Measurements from ENCODE around the gene MDM2.
"Not testable (repeated sequence)": the region's sequence is repeated elsewhere in the genome, so short reads cannot be mapped to it uniquely, and the experiment has no call there.

MDM2 gene

GRCh38 chr12:68831751-68832503 is 23.9 kb downstream of the MDM2 start:
- DNase-seq, result no peak

- no peak for DNase-seq
Observed at GRCh38 chr12:68832504-68832867, 24.5 kb downstream of the MDM2 start.

DNA sequence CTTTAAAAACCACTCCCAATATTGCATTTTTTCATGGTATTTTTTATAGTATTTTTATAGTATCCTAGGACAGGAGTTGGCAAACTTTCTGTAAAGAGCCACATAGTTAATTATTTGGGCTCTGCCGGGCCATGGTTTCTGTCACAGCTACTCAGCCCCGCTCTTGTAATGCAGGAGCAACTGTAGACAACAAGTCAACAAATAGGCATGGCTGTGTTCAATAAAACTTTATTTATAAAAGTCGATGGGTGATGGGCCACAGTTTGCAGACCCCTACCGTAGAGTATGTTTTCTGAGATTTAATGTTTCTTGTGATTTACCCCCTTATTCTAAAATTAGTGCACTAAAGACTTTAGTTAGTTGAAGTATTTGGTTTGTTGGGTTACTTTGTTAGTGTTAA is 25.5 kb downstream of the MDM2 start:
- no peak for DNase-seq

DNA sequence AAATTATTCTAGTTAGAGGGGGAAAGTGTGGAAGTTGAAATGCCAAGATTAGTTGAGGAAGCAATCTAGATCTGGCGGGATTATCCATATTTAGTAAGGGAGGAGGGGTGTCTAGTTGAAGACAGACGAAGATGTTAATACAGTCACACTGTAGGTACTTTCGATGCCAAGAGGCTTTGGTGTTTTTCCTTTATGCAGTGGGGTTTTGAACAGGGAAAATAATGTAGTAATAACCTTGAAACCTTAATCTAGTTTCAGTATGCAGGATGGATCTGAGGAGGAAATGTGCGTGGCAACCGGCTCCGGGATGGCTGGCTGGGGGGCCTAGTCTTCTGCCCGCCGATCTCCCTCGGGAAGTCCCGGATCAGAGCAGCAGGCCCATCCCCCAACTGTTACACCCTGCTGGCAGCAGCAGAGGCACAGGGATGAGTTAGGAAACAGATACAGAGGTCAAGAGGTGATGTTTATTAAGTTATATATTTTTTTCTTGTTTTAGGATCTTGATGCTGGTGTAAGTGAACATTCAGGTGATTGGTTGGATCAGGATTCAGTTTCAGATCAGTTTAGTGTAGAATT is 27.4 kb downstream of the MDM2 start:
- no peak for DNase-seq

- DNase-seq, result no peak
Observed at GRCh38 chr12:68837215-68837614, 29.2 kb downstream of the MDM2 start.

DNA sequence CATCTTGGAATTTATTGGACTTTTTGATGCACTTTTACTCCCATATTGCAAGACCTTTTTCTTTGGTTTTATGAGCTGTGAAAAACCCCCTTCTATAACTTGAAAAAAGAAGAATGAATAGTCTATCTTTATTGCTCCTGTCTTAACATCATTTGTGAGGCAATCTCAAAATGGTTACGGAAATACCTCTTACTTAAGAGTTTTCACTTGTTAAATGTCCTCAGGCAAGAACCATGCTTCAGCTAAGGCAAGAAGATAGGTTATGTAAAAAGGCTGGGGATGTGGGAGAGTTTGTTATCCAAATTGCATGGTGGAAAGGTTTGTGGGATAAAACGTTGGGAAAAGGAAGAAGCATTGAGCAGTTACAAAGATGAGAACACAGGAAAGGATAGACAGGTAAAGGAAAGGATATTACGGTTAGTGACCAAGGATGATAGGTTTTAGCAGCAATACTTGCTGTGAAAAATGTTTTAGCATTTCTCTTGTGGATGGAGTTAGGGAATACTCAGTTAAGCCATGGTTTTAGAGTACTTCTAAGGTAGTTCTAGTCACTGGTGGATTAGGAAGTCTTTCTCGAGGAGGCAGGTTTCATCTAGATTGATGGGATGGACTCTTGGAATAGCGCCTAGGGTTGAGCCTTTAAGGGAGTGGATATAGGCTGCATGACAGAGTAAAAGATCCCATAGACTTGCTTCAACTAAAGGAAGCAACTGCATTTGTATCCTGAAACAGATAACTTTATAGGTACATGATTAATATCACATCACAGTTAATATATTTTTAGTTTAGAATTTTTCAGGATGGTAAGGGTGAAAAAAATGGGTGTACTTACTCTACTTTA is 30.3 kb downstream of the MDM2 start:
- no peak for DNase-seq

GRCh38 chr12:68839183-68840147 is 31.5 kb downstream of the MDM2 start:
- DNase-seq, result no peak

- not testable (repeated sequence) for DNase-seq
Observed at GRCh38 chr12:68841175-68841574, 33.2 kb downstream of the MDM2 start.

GRCh38 chr12:68841717-68842116 is 33.7 kb downstream of the MDM2 start:
- no peak for DNase-seq

DNA sequence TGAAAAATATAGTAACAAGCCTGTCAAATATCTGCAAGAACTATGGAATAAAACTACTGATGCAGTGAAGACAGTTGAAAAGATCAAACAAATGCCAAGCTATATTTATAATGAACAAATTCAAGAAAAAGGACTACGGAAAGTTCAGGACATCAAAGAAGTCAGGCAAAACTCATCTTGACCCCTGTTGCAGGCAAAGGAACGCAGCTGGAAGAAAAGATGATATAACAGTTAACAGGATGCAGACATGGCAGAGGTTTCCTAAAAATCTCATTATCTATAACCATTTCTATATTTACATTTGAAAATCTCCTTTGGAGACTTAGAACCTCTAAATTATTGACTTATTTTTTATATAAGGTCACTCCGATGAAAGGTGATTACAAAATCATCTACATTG is 34.1 kb downstream of the MDM2 start:
- DNase-seq, result no peak

DNA sequence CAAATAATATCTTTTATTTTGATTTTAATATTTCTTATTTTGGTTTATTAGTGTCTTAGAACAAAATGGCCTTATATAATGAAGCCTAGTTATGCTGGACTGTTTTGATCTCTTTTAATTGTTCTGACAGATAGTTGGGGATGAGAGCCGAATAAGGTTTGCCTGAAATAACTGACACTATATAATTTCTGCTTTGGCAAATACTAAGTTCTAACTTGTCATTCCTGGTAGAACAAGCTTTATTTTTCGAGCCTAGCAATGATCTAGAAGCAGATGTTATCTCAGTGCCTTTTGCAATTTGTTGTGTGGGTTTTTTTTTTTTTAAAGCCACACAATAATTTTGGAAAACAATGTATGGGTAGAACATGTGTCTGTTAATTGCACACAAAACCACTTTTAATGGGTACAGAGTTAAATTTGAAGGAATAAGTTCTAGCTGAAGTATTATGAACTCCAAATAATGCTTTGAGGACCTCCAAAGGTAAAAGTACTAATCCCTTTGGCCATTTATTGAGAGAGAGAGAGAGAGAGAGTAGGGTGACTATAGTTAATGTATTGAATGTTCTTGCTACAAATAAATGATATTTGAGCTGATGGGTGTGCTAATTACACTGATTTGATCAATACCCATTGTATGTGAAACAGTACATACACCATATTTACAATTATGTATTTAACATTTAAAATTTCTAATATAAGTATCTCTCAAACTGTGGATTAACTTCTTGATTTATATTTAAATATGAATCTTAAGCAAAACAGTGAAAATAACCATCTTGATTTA is 35.0 kb downstream of the MDM2 start:
- DNase-seq, result no peak

DNA sequence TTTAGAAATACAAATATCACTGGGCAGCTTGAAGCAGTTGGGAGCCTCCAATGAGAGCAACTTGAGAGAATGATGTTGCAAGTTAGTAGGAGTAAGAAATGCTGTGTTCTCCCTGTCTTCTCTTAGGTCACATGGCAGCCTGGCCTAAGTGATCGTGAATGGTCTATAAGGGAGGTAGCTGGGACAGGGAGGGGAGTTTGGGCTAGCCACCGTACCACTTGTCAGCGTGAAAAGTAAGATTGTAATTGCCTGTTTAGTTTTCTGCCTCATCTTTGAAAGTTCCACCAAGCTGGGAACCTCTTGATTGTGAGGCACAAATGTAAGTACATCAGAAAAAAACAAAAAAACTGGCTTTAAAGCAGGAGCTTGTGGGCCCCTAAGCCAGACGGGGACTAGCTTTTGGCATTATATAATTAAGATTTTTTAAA is 36.4 kb downstream of the MDM2 start:
- DNase-seq, result no peak

- DNase-seq, result no peak
Observed at GRCh38 chr12:68844788-68845695, 37.1 kb downstream of the MDM2 start.

DNA sequence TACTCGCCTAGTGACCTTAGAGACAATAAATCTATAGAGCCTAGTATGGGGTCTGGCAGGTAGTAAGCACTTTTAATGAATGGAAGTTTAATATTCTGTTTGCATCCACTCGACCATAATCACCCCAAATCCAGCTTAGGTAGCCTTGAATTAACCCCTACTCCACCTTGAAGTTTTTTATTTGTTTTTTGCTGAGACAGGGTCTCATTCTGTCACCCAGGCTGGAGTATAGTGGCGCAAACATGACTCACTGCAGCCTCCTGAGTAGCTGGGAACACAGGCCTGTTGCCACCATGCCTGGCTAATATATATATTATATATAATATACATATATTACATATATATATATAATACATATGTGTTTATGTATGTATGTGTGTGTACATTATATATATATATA is 38.8 kb downstream of the MDM2 start:
- no peak for DNase-seq

- DNase-seq, result no peak
Observed at GRCh38 chr12:68850390-68850789, 42.4 kb downstream of the MDM2 start.

DNA sequence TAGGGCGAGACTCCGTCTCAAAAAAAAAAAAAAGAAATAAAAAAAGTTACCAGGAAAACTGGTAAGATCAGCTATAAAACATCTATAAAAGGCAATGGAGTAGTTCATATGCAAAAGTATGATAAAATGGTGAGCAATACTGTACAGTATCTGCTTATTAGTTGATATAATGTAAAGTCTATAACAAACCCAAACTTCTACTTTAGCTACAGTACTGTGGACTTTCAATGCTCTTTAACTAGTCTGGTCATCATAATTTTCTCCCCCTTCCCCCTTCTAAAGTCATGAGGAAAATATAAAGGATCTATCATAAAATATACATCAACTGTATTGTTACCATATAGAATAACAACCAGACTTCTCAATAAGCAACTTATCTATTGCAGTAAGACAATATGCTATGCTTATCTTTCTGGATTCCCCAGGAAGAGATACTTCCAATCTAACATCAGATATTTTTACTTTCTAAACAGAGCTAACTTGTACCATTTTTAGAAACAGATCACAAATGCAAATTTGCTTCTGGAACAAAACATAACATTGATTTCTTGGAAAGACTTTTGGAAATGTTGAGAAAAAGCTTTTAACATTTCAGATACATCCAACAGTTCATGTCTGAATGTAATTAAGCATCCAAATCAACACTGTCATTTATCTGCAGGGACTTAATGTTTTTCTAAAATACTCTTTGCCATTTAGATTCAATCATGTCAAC is 43.8 kb downstream of the MDM2 start:
- no peak for DNase-seq

DNA sequence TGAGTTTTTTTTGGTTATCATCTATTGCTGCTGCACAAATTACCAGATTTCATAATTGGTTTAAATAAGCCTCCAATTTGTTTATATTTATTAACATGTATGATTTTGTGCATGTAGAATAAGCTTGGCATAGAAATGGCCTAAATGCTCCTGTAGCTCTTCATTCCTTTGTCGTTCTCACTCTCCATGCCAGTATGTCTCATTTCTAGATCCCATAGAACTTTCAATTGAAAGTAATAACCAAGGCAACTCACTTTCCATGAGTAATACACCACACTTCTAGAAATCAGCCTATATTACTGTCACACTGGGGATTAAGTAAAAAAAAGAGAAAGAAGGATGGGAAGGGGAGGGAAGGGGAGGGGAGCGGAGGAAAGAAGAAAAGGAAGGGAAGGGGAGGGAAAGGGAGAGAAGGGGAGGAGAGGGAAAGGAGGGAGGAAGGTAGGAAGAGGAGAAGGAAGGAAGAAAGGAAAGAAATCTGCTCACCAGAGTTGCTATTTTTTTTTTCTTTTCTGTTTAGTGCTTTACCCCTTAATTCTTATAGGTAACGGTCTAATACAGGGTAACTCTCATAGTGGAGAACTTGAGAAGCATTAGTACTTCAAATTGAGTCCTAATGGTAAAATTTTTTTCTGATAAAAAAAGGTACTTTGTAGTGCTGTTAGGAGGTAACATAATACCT is 45.6 kb downstream of the MDM2 start:
- DNase-seq, result no peak

DNA sequence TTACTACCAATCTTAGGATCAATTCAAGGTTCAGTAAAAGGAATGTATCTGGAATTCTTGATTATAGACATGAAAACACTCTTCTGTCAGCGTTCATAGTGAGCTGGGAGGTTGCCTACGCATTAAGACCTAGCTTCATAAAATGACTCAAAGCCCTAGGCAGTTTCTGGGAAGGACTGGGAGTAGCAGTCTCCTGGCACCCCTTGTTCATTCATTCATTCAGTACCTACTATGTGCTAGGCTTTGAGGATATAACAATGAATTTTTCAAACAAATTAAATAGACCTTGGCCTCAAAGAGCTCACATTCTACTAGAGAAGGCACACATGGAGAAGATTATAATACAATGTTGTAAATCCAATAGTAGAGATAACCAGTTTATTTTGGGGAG is 46.1 kb downstream of the MDM2 start:
- DNase-seq, result no peak

DNA sequence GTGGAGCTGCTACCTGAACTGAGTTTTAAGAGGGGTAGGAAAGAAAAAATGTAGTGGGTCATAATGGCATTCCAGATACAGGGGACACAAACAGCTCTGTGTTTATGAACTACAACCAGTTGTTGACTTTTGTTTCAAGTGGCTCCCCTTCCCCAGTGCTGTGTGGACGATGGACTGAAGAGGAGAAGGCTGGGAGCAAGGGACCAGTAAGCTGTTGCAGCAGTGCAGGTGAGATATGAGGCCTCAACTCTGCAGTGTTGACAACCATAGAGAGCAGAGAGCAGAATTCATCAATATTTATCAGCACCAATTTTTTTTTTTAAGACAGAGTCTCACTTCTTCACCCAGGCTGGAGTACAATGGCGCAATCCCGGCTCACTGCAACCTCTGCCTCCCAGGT is 46.6 kb downstream of the MDM2 start:
- DNase-seq, result no peak

GRCh38 chr12:68855111-68855510 is 47.1 kb downstream of the MDM2 start:
- no peak for DNase-seq

Data from eye (tissue), 1 donor.